GM12878 (cell line): ENCODE results near the gene SFSWAP. TPM values are rescaled to one million over a fixed set of nuclear protein-coding genes. Genes with fewer than 3 reads are reported as not detected.

Experiments
- ATAC-seq: fragments of 200-7000 bp; cut with Tn5 transposase; 3 replicates; pipeline ENCODE4 v1.9.1; 2020; ENCODE audit warnings: mild to moderate bottlenecking, moderate library complexity
- BruUV-seq: library from RNA; stranded (reverse); fragments of 400-500 nt; replicated peaks from 2 replicates; lab custom pipeline; 2021; lab: Mats Ljungman, UMichigan
- CTCF ChIA-PET: fragments of 300-600 bp; sonication (Branson Sonifier 250); formaldehyde crosslinking; extraction: SDS; loops from one replicate; lab custom pipeline; 2021; ENCODE audit warnings: inconsistent platforms; lab: Yijun Ruan, JAX
- POLR2A ChIA-PET: fragments of 350-600 bp; formaldehyde crosslinking; extraction: SDS; loops from one replicate; lab custom pipeline; 2021; ENCODE audit warnings: inconsistent platforms; lab: Charles Lee
- RAD21 ChIA-PET: fragments of 300-600 bp; sonication (Branson Sonifier 250); formaldehyde crosslinking; loops from one replicate; lab custom pipeline; 2023; ENCODE audit warnings: antibody characterized with exemption; ENCODE audit not compliant: unreplicated experiment; lab: Charles Lee
- SMC1A ChIA-PET: fragments of 300-600 bp; sonication (Branson Sonifier 250); formaldehyde crosslinking; loops from one replicate; lab custom pipeline; 2023; ENCODE audit not compliant: unreplicated experiment, uncharacterized antibody; lab: Charles Lee
- DNase-seq: peaks from one replicate; pipeline ENCODE4 v3.0.0-alpha.2; 2011; ENCODE audit warnings: low read depth, low spot score
- FAIRE-seq: peaks from 3 replicates; lab custom pipeline; 2011; peaks lifted over from hg19 to GRCh38; lab: Jason Lieb, UNC
- H2AFZ ChIP-seq: 2 replicates; pipeline ENCODE4 v1.6.0; 2011; ENCODE audit warnings: low read depth, low read length, control low read depth; ENCODE audit not compliant: control insufficient read depth
- H3K27ac ChIP-seq: 2 replicates; pipeline ENCODE4 v1.5.1; 2011; ENCODE audit warnings: control low read depth; ENCODE audit not compliant: control insufficient read depth, insufficient read depth
- H3K27me3 ChIP-seq, 2 experiments: replicated peaks in 1 of 2; 2 replicates each; pipeline versions ENCODE4 v1.6.0 to v1.6.1; 2011; ENCODE audit warnings: low read length in 1 of 2; ENCODE audit not compliant: control insufficient read depth in 2 of 2, insufficient read depth in 2 of 2
- H3K36me3 ChIP-seq, 2 experiments: 2 replicates each; pipeline ENCODE4 v1.5.1; 2011; ENCODE audit warnings: low read length in 1 of 2; ENCODE audit not compliant: control insufficient read depth in 2 of 2, insufficient read depth in 2 of 2
- H3K4me1 ChIP-seq: 2 replicates; pipeline ENCODE4 v1.6.1; 2011; ENCODE audit warnings: mild to moderate bottlenecking, low read length, moderate library complexity, mixed read lengths; ENCODE audit not compliant: control insufficient read depth, insufficient read depth
- H3K4me2 ChIP-seq: 2 replicates; pipeline ENCODE4 v1.6.0; 2011; ENCODE audit warnings: control low read depth; ENCODE audit not compliant: control insufficient read depth, insufficient read depth
- H3K4me3 ChIP-seq: fragments of 200-600 bp; sonication (generic); 2 replicates; pipeline ENCODE4 v1.5.1; 2016
- H3K79me2 ChIP-seq: 2 replicates; pipeline ENCODE4 v1.6.0; 2011; ENCODE audit warnings: low read length; ENCODE audit not compliant: control insufficient read depth, insufficient read depth
- H3K9ac ChIP-seq: 2 replicates; pipeline ENCODE4 v1.8.0; 2011; ENCODE audit warnings: low read length, control low read depth, mixed read lengths; ENCODE audit not compliant: control insufficient read depth, insufficient read depth
- H3K9me3 ChIP-seq: replicated peaks from 3 replicates; pipeline ENCODE4 v1.5.1; 2011; ENCODE audit warnings: mild to moderate bottlenecking, low read length; ENCODE audit not compliant: control insufficient read depth, insufficient read depth
- H4K20me1 ChIP-seq: 2 replicates; pipeline ENCODE4 v1.6.0; 2011; ENCODE audit not compliant: control insufficient read depth, insufficient read depth
- ATF3 ChIP-seq: IDR thresholded peaks from 2 replicates; pipeline ENCODE4 v1.6.1; 2011; ENCODE audit warnings: low read depth, mild to moderate bottlenecking, low read length, moderate library complexity, borderline replicate concordance; ENCODE audit errors: extremely low read depth
- CHD2 ChIP-seq: IDR thresholded peaks from 2 replicates; pipeline ENCODE4 v1.6.1; 2011; ENCODE audit warnings: low read depth, low read length, improper control_type of control experiment, borderline replicate concordance
- EGR1 ChIP-seq, 2 experiments: IDR thresholded peaks; 1 replicate in 1 of 2; 2 replicates in 1 of 2; pipeline ENCODE4 v1.6.1; 2011 to 2012; ENCODE audit warnings: low read depth in 2 of 2, low read length in 2 of 2, borderline replicate concordance in 1 of 2, mild to moderate bottlenecking in 1 of 2, moderate library complexity in 1 of 2
- JUNB ChIP-seq: IDR thresholded peaks from 2 replicates; pipeline ENCODE4 v1.6.1; 2016; ENCODE audit warnings: antibody characterized with exemption, mild to moderate bottlenecking
- JUND ChIP-seq: IDR thresholded peaks from 2 replicates; pipeline ENCODE4 v1.6.1; 2012; ENCODE audit warnings: low read depth, mild to moderate bottlenecking, low read length, improper control_type of control experiment, moderate library complexity
- MAX ChIP-seq: IDR thresholded peaks from 2 replicates; pipeline ENCODE4 v1.6.1; 2012; ENCODE audit warnings: low read depth, low read length, improper control_type of control experiment
- MTA3 ChIP-seq: IDR thresholded peaks from 2 replicates; pipeline ENCODE4 v1.6.1; 2012; ENCODE audit warnings: low read length, inconsistent platforms, borderline replicate concordance
- POLR2A ChIP-seq: IDR thresholded peaks from 2 replicates; pipeline ENCODE4 v1.6.1; 2011; ENCODE audit warnings: low read depth, mild to moderate bottlenecking, low read length
- RAD51 ChIP-seq: fragments of 450-650 bp; IDR thresholded peaks from 2 replicates; pipeline ENCODE4 v1.6.1; 2016; ENCODE audit warnings: moderate library complexity, mild to moderate bottlenecking, inconsistent platforms
- RELB ChIP-seq: fragments of 450-650 bp; IDR thresholded peaks from 2 replicates; pipeline ENCODE4 v1.6.1; 2017; ENCODE audit warnings: low read depth, mild to moderate bottlenecking, moderate library complexity
- RUNX3 ChIP-seq: IDR thresholded peaks from 2 replicates; pipeline ENCODE4 v1.6.1; 2012; ENCODE audit warnings: low read length, inconsistent platforms
- SREBF2 ChIP-seq: IDR thresholded peaks from 2 replicates; pipeline ENCODE4 v1.6.1; 2012; ENCODE audit warnings: mild to moderate bottlenecking, low read length
- TBL1XR1 ChIP-seq: IDR thresholded peaks from 2 replicates; pipeline ENCODE4 v1.6.1; 2012; ENCODE audit warnings: low read depth, low read length, improper control_type of control experiment
- TCF7 ChIP-seq: IDR thresholded peaks from 2 replicates; pipeline ENCODE4 v1.6.1; 2014; ENCODE audit warnings: antibody characterized with exemption, borderline replicate concordance
- ZSCAN29 ChIP-seq: fragments of 450-650 bp; IDR thresholded peaks from 2 replicates; pipeline ENCODE4 v1.6.1; 2017; ENCODE audit warnings: mild to moderate bottlenecking, moderate library complexity
- WGBS: methylation state at CpG from one replicate; pipeline ENCODE4 v1.1.6; 2016; ENCODE audit warnings: low lambda C conversion rate; ENCODE audit not compliant: insufficient replicate concordance, insufficient coverage; ENCODE audit errors: missing lambda C conversion rate; 5-methylcytosine and 5-hydroxymethylcytosine counted together
- in situ Hi-C: fragments of 300-500 bp; cut with MboI; formaldehyde crosslinking; loops from 9 replicates; pipeline ENCODE4 v1.14.3; 2018; ENCODE audit warnings: mixed read lengths
- intact Hi-C: fragments of 100-400 bp; cut with micrococcal nuclease; formaldehyde crosslinking; loops from one replicate; pipeline ENCODE4 v1.14.2; 2022; ENCODE audit not compliant: unreplicated experiment
- polyA plus RNA-seq, 11 experiments: library from polyadenylated mRNA; depleted of rRNA in 4 of 11; unstranded in 6 of 11; stranded (reverse) in 5 of 11; fragments of >200 nt; fragmentation: Nextera tagmentation in 4 of 11; fragmentation: Illumina TruSeq in 1 of 11; extraction: Ambion mirVana in 4 of 11; extraction: Trizol in 1 of 11; gene quantifications; 1 replicate in 1 of 11; 2 replicates in 10 of 11; pipeline versions ENCODE4 v1.2.1 to v1.2.3, GENCODE V29; 2011 to 2016; ENCODE audit warnings: inconsistent platforms in 2 of 11, missing spikeins in 2 of 11, low read depth in 1 of 11
- total RNA-seq, 4 experiments: library from RNA; depleted of rRNA in 3 of 4; stranded (reverse); fragments of >200 nt in 3 of 4; fragmentation: Illumina TruSeq in 1 of 4; extraction: Trizol in 1 of 4; gene quantifications; 2 replicates each; pipeline versions ENCODE4 v1.2.1 to v1.2.3, GENCODE V29; 2013 to 2021

The SFSWAP gene
- total and polyA plus RNA-seq, 10 of the 15 experiments (the other 5 are each of a cell fraction or from before 2014, with no cell fraction given): 1.8 to 48.6 (median 25.0) TPM

- DNase-seq (no peak), FAIRE-seq (no peak), ATAC-seq (no peak)
- intact Hi-C loops (no loop called here), in situ Hi-C loops (no loop called here)
- no peak overlapping the region for H3K9ac ChIP-seq
- H3K27ac ChIP-seq: no peak overlapping the region
- TF ChIP-seq POLR2A: peak; percentile 13; the same call in 1 of the 2 replicates
- no peak for TF ChIP-seq ZSCAN29
- no peak for TF ChIP-seq RELB
- TF ChIP-seq JUNB: no peak
- no peak for TF ChIP-seq TCF7
- TF ChIP-seq CHD2: no peak
- no peaks in the 10 kb centered on the region for H3K9me3 ChIP-seq
- 98% methylated on average over 27 of the region's 30 CpGs for WGBS
- SMC1A ChIA-PET: no interaction called here
- H3K79me2 ChIP-seq: no peaks in the 10 kb centered on the region
- no peaks in the 10 kb centered on the region for H3K27me3 ChIP-seq
- no peaks in the 10 kb centered on the region for H3K4me1 ChIP-seq
- no peak overlapping the region for H2AFZ ChIP-seq
- RAD21 ChIA-PET: no interaction called here
- no peak overlapping the region for H3K4me2 ChIP-seq
- POLR2A ChIA-PET: no interaction called here
- H3K4me3 ChIP-seq: no peak overlapping the region
- H4K20me1 ChIP-seq: no peaks in the 10 kb centered on the region
- CTCF ChIA-PET: no interaction called here
- BruUV-seq: no TSS peak
- peaks cover 24 to 34% of the 10 kb centered on the region in 2 experiments for H3K36me3 ChIP-seq
Measured at GRCh38 chr12:131734336-131735152, 23.7 kb downstream of the SFSWAP start.

GRCh38 chr12:131735153-131735456, 24.2 kb downstream of the SFSWAP start:
- 92% methylated on average over 10 of the region's 10 CpGs for WGBS
- Histone ChIP-seq H3K27me3 (no peaks in the 10 kb centered on the region), H3K79me2 (no peaks in the 10 kb centered on the region), H3K27ac (no peak overlapping the region), H3K4me3 (no peak overlapping the region), H3K4me1 (no peaks in the 10 kb centered on the region), H2AFZ (no peak overlapping the region), H3K9ac (no peak overlapping the region), H3K36me3 (peaks cover 24 to 31% of the 10 kb centered on the region in 2 experiments), H3K9me3 (no peaks in the 10 kb centered on the region), H3K4me2 (no peak overlapping the region), H4K20me1 (no peaks in the 10 kb centered on the region)
- intact Hi-C loops: no loop called here
- ATAC-seq (no peak), DNase-seq (no peak), FAIRE-seq (no peak)
- ChIA-PET SMC1A (no interaction called here), RAD21 (no interaction called here), CTCF (no interaction called here), POLR2A (no interaction called here)
- BruUV-seq: no TSS peak
- in situ Hi-C loops: no loop called here
- TF ChIP-seq RAD51: no peak
- no peak for TF ChIP-seq TBL1XR1
- no peak for TF ChIP-seq MAX
- no peak for TF ChIP-seq EGR1 (IDR thresholded peaks at IDR 0.05; ENCODE audit: borderline replicate concordance in 1 of 2, low read depth in 2 of 2, low read length in 2 of 2)
- no peak for TF ChIP-seq JUND
- TF ChIP-seq SREBF2: no peak
- TF ChIP-seq RUNX3: no peak
- no peak for TF ChIP-seq RELB
- no peak for TF ChIP-seq MTA3
- no peak for TF ChIP-seq ATF3
